Loucy (cell line): ENCODE results near the gene C1QTNF12.

ENCODE experiments used
- H2AFZ ChIP-seq: fragments of 200-600 bp; sonication (generic); 2 replicates; pipeline ENCODE4 v1.6.0; 2016; ENCODE audit warnings: antibody characterized with exemption, mild to moderate bottlenecking, low read length, moderate library complexity
- H3F3A ChIP-seq: fragments of 200-600 bp; 2 replicates; pipeline ENCODE4 v1.6.0; 2016; ENCODE audit warnings: antibody characterized with exemption, low read depth, mild to moderate bottlenecking
- H3K27me3 ChIP-seq: fragments of 200-600 bp; sonication (generic); 2 replicates; pipeline ENCODE4 v1.6.1; 2014; ENCODE audit warnings: low read length, mild to moderate bottlenecking; ENCODE audit not compliant: insufficient read depth, poor library complexity, severe bottlenecking
- H3K36me3 ChIP-seq: fragments of 200-600 bp; sonication (generic); 2 replicates; pipeline ENCODE4 v1.6.1; 2016; ENCODE audit warnings: low read length; ENCODE audit not compliant: insufficient read depth
- H3K4me1 ChIP-seq: fragments of 200-600 bp; sonication (generic); 2 replicates; pipeline ENCODE4 v1.5.1; 2014; ENCODE audit warnings: low read length, mild to moderate bottlenecking; ENCODE audit not compliant: insufficient read depth, poor library complexity, severe bottlenecking
- H3K4me2 ChIP-seq: fragments of 200-600 bp; sonication (generic); 2 replicates; pipeline ENCODE4 v1.6.0; 2014; ENCODE audit warnings: antibody characterized with exemption, low read length, low read depth, mild to moderate bottlenecking; ENCODE audit not compliant: poor library complexity, severe bottlenecking
- H3K4me3 ChIP-seq: fragments of 200-600 bp; sonication (generic); 2 replicates; pipeline ENCODE4 v1.5.1; 2014; ENCODE audit warnings: low read length, mild to moderate bottlenecking, mixed read lengths; ENCODE audit not compliant: poor library complexity, severe bottlenecking
- H3K79me2 ChIP-seq: fragments of 200-600 bp; sonication (generic); 2 replicates; pipeline ENCODE4 v1.6.1; 2014; ENCODE audit warnings: low read length; ENCODE audit not compliant: insufficient read depth
- H3K9ac ChIP-seq: fragments of 200-600 bp; sonication (generic); 2 replicates; pipeline ENCODE4 v1.6.0; 2014; ENCODE audit warnings: mild to moderate bottlenecking, low read depth, low read length, moderate library complexity; ENCODE audit not compliant: poor library complexity, severe bottlenecking
- H3K9me2 ChIP-seq: fragments of 200-600 bp; sonication (generic); replicated peaks from 2 replicates; pipeline ENCODE4 v1.6.1; 2016; ENCODE audit warnings: low read depth, low read length, mixed read lengths
- H3K9me3 ChIP-seq: fragments of 200-600 bp; sonication (generic); 2 replicates; pipeline ENCODE4 v1.6.1; 2014; ENCODE audit warnings: mild to moderate bottlenecking, antibody characterized with exemption, low read length, low read depth; ENCODE audit not compliant: insufficient read depth
- H4K20me1 ChIP-seq: fragments of 200-600 bp; sonication (generic); 2 replicates; pipeline ENCODE4 v1.6.0; 2014; ENCODE audit warnings: antibody characterized with exemption, low read length, mild to moderate bottlenecking; ENCODE audit not compliant: insufficient read depth, poor library complexity, severe bottlenecking
- EZH2phosphoT487 ChIP-seq: fragments of 200-600 bp; IDR thresholded peaks from 2 replicates; pipeline ENCODE4 v1.6.1; 2018; ENCODE audit warnings: antibody characterized with exemption, mild to moderate bottlenecking, moderate library complexity, borderline replicate concordance
- TF ChIP-seq, protein P1 (sequence below): fragments of 200-600 bp; sonication (generic); conservative IDR thresholded peaks from 2 replicates; pipeline ENCODE4 v1.5.1; 2014; ENCODE audit warnings: mild to moderate bottlenecking, antibody characterized with exemption, low read length

C1QTNF12 gene

DNA sequence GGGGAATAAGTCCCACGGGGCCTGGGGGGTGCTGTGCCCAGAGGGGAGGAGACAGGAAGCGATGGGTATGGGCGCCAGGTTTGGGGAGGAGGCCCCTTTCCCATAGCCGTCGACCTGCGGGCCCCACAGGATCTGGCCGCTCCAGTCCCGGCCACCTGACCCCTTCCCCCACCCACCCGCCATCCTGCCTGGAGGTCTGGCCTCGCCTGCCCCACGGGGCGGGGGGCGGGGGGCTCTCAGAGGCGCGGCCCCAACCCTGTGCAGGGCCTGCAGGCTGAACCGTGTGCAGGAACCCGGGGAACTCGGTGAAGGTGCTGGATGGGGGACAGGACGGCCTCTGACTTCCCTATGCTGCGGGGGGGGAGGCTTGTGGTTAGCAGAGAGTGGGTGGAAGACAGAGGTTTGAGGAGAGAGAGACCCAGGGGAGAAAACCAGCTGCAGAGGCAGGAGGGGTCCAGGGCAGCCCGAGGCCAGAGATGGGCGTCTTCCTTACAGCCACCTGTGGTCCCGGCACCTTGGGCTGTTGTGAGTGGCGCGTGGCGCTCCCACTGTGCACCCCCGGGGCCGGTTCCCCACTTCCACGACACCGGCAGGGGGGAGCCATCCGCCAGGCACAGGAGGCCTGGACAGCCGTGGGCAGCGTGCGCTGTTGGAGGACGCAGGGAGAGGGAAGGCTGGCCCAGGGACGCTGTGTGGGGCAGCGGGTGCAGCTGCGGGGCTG, 37.6 kb downstream of the C1QTNF12 start:
- peak overlapping the region; percentile 71 for H3K9ac ChIP-seq
- H3K27me3 ChIP-seq = no peaks in the 10 kb centered on the region
- H2AFZ ChIP-seq = peak overlapping the region; percentile 41
- peaks cover 20% of the 10 kb centered on the region; the same call in 1 of the 2 replicates for H3K79me2 ChIP-seq
- peaks cover 56% of the 10 kb centered on the region for H3K4me1 ChIP-seq
- TF ChIP-seq EZH2phosphoT487 = no peak
- TF ChIP-seq, protein P1, sequence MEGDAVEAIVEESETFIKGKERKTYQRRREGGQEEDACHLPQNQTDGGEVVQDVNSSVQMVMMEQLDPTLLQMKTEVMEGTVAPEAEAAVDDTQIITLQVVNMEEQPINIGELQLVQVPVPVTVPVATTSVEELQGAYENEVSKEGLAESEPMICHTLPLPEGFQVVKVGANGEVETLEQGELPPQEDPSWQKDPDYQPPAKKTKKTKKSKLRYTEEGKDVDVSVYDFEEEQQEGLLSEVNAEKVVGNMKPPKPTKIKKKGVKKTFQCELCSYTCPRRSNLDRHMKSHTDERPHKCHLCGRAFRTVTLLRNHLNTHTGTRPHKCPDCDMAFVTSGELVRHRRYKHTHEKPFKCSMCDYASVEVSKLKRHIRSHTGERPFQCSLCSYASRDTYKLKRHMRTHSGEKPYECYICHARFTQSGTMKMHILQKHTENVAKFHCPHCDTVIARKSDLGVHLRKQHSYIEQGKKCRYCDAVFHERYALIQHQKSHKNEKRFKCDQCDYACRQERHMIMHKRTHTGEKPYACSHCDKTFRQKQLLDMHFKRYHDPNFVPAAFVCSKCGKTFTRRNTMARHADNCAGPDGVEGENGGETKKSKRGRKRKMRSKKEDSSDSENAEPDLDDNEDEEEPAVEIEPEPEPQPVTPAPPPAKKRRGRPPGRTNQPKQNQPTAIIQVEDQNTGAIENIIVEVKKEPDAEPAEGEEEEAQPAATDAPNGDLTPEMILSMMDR = no peak
- H3K36me3 ChIP-seq = no peaks in the 10 kb centered on the region
- H4K20me1 ChIP-seq = no peaks in the 10 kb centered on the region
- no peaks in the 10 kb centered on the region for H3K9me2 ChIP-seq
- H3K4me2 ChIP-seq = peak overlapping the region; percentile 85
- 0 out of 2 replicates have a peak, but pooled peaks cover 3% of the 10 kb centered on the region for H3F3A ChIP-seq
- H3K9me3 ChIP-seq = no peaks in the 10 kb centered on the region
- H3K4me3 ChIP-seq = peak overlapping the region; percentile 69

DNA sequence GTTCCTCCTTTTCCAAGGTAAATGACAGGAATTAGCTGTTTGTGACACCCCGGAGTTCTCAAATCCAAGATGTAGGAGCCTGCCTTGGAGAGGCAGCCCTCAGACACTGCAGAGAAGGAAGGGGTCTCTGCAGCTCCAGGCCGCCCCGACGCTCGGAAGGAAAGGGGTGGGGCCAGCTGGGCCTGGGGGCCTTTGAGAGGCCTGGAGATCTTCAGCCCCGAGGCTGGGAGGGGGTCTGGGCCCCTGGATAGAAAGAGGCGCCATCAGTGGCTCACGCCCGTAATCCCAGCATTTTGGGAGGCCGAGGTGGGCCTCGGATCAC, 39.0 kb downstream of the C1QTNF12 start:
- TF ChIP-seq, protein P1 = no peak
- no peak for TF ChIP-seq EZH2phosphoT487
- H3K4me1 ChIP-seq = peaks cover 47% of the 10 kb centered on the region
- peaks cover 20% of the 10 kb centered on the region; the same call in 1 of the 2 replicates for H3K79me2 ChIP-seq
- no peaks in the 10 kb centered on the region for H4K20me1 ChIP-seq
- H3F3A ChIP-seq = 0 out of 2 replicates have a peak, but pooled peaks cover 3% of the 10 kb centered on the region
- peak overlapping the region; percentile 85 for H3K4me2 ChIP-seq
- peak overlapping the region; percentile 71 for H3K9ac ChIP-seq
- H2AFZ ChIP-seq = no peak overlapping the region
- H3K9me3 ChIP-seq = no peaks in the 10 kb centered on the region
- H3K27me3 ChIP-seq = no peaks in the 10 kb centered on the region
- H3K9me2 ChIP-seq = no peaks in the 10 kb centered on the region
- no peaks in the 10 kb centered on the region for H3K36me3 ChIP-seq
- H3K4me3 ChIP-seq = peak overlapping the region; percentile 69

DNA sequence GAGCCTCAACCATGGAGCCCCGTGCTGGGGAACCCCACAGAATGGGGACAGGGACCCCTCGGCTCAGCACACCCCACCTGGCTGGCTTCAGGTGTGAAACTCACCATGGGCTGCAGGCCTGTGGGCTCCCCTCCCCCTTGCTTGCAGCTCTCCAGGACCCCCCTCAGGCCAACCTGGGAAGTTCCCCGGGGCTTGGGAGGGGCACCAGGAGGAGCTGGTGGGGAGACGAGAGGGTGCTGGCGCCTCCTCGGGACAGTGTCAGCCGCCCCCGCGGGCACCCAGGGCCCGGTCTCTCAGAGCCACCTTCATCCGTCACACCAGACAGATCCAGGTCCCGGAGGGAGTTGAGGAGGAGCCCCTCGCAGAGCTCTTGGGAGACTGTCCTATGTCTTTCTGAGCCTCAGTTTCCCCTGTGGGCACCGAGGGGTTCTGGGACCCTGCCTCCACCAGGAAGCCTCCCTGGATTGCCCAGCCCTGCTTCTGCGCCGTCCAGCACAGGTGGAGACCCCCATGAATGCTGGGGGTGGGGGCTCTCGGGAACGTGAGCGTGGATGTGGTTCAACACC, 39.5 kb downstream of the C1QTNF12 start:
- Histone ChIP-seq H3K4me2 (peak overlapping the region; percentile 85), H3K4me1 (peaks cover 47% of the 10 kb centered on the region), H3K27me3 (no peaks in the 10 kb centered on the region), H3F3A (0 out of 2 replicates have a peak, but pooled peaks cover 3% of the 10 kb centered on the region), H3K4me3 (peak overlapping the region; percentile 49), H3K36me3 (no peaks in the 10 kb centered on the region), H3K9me3 (no peaks in the 10 kb centered on the region), H4K20me1 (no peaks in the 10 kb centered on the region), H3K9ac (peak overlapping the region; percentile 71), H2AFZ (no peak overlapping the region), H3K9me2 (no peaks in the 10 kb centered on the region), H3K79me2 (peaks cover 18% of the 10 kb centered on the region; the same call in 1 of the 2 replicates)
- TF ChIP-seq, protein P1 = no peak; the same call in 1 of the 2 replicates
- no peak for TF ChIP-seq EZH2phosphoT487
